ENCODE data around the gene REEP1.

DNA sequence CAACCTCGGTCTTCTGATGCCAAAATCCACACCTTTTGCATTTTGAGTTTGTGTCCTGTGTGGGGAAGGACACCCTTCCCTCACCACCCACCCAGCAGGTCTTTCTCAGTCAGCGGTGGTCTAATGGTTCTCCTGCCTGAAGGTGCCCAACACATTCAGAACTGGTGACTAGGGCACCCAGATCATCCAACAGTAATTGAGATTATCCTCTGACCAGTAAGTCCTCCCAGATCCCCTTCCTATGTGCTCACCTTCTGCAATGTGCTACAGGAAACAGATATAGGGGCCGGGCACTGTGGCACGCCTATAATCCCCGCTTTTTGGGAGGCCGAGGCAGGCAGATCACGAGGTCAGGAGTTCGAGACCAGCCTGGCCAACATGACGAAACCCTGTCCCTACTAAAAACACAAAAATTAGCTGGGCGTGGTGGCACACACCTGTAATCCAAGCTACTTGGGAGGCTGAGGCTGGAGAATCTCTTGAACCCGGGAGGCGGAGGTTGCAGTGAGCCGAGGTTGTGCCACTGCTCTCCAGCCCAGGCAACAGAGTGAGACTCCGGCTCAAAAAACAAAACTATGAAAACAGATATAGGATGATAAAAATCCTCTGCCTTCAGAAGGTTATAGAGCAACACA, 56.2 kb downstream of the REEP1 start:
- TF ChIP-seq, protein P1, sequence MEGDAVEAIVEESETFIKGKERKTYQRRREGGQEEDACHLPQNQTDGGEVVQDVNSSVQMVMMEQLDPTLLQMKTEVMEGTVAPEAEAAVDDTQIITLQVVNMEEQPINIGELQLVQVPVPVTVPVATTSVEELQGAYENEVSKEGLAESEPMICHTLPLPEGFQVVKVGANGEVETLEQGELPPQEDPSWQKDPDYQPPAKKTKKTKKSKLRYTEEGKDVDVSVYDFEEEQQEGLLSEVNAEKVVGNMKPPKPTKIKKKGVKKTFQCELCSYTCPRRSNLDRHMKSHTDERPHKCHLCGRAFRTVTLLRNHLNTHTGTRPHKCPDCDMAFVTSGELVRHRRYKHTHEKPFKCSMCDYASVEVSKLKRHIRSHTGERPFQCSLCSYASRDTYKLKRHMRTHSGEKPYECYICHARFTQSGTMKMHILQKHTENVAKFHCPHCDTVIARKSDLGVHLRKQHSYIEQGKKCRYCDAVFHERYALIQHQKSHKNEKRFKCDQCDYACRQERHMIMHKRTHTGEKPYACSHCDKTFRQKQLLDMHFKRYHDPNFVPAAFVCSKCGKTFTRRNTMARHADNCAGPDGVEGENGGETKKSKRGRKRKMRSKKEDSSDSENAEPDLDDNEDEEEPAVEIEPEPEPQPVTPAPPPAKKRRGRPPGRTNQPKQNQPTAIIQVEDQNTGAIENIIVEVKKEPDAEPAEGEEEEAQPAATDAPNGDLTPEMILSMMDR (optimal IDR thresholded peaks at IDR 0.05 in 1 of 3, IDR thresholded peaks at IDR 0.05 in 1 of 3, conservative IDR thresholded peaks at IDR 0.05 in 1 of 3; ENCODE audit: extremely low read depth in 1 of 3, insufficient read depth in 2 of 3, low read length in 3 of 3), result no peak
- no peak for TF ChIP-seq EZH2 (IDR thresholded peaks at IDR 0.05; ENCODE audit: low read length)

Measured in keratinocyte (primary cell).